GM13976 (cell line): Measurements from ENCODE around the gene ARFGAP3.

ENCODE experiments used
- DNase-seq: peaks from one replicate; pipeline ENCODE4 v3.0.0; 2012; ENCODE audit warnings: low spot score
- CTCF ChIP-seq: IDR thresholded peaks from 2 replicates; pipeline ENCODE4 v1.5.1; 2012; ENCODE audit warnings: borderline replicate concordance, mild to moderate bottlenecking; ENCODE audit not compliant: insufficient read depth; ENCODE audit errors: extremely low read depth, missing control alignments, control extremely low read depth
- in situ Hi-C: fragments of 300-500 bp; cut with MboI; formaldehyde crosslinking; loops from one replicate; pipeline ENCODE4 v1.12.0; 2022; ENCODE audit warnings: low sequenced_read_pairs, mixed read lengths, inconsistent platforms; ENCODE audit not compliant: unreplicated experiment

The ARFGAP3 gene

GRCh38 chr22:42866100-42866499 lies 9.0 kb upstream of the ARFGAP3 start:
- DNase-seq = no peak
- TF ChIP-seq CTCF = no peak
- in situ Hi-C loops = loop anchor here (10.0 kb wide), 1 partner anchor 169 kb away; no protein-coding TSS in a partner anchor

GRCh38 chr22:42865536-42865935 lies 8.5 kb upstream of the ARFGAP3 start:
- in situ Hi-C loops = loop anchor here (10.0 kb wide), 1 partner anchor 169 kb away; no protein-coding TSS in a partner anchor
- no peak for DNase-seq
- no peak for TF ChIP-seq CTCF

- in situ Hi-C loops = loop anchor here (10.0 kb wide), 1 partner anchor 171 kb away; no protein-coding TSS in a partner anchor
- TF ChIP-seq CTCF = no peak
- DNase-seq = peak; percentile 50
These were observed 6.4 kb upstream of the ARFGAP3 start for GRCh38 chr22:42863349-42863961.

GRCh38 chr22:42862045-42862734 lies 5.1 kb upstream of the ARFGAP3 start:
- TF ChIP-seq CTCF = no peak
- no peak for DNase-seq
- in situ Hi-C loops = loop anchor here (10.0 kb wide), 1 partner anchor 173 kb away; no protein-coding TSS in a partner anchor

GRCh38 chr22:42860968-42861367 lies 3.9 kb upstream of the ARFGAP3 start:
- no peak for DNase-seq
- no peak for TF ChIP-seq CTCF
- in situ Hi-C loops = loop anchor here (10.0 kb wide), 1 partner anchor 174 kb away; no protein-coding TSS in a partner anchor

GRCh38 chr22:42857845-42858481 lies 890 bp upstream of the ARFGAP3 start:
- in situ Hi-C loops = no loop called here
- no peak for DNase-seq
- no peak for TF ChIP-seq CTCF
